EH (cell line): ENCODE data around the gene SCGB1D1.

Source experiments
- DNase-seq: peaks from one replicate; pipeline ENCODE4 v3.0.0-alpha.2; 2015; ENCODE audit warnings: low read depth

Gene SCGB1D1

DNA sequence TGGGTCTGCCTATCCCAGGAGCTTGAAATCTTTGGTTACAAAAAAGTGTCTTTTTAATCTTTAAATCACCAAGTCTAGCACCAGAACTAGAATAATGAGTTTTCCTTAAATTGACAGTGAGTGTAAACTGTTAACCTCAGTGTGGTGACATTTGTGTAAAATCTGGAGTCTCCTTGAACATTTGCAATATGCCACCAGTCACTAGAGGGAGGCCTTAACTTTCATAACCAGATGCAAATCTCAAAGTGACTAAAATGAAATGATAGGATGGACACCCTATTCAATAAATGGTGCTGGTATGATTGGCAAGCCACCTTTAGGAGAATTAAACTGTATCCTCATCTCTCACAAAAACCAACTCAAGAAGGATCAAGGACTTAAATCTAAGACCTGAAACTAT, 43.7 kb downstream of the SCGB1D1 start:
- no peak for DNase-seq

DNA sequence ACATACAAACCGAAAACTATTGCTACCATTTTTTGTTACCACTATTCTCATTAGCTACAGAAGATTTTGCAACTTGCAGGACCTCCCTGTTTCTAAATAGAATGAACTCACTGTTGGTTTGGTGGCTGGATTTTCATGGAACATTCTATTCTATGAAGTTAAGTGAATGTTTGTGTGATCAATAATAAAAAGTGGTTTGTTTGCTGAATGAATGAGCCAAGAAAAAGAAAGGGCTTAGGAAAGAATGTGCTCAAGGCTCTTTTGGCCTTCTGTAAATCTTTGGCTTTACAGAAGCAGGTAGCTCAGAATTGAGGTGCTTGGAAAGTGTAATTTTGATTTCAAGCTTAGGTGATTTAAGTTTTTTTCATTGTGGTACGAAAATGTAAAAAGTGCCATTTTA, 46.2 kb downstream of the SCGB1D1 start:
- no peak for DNase-seq

DNA sequence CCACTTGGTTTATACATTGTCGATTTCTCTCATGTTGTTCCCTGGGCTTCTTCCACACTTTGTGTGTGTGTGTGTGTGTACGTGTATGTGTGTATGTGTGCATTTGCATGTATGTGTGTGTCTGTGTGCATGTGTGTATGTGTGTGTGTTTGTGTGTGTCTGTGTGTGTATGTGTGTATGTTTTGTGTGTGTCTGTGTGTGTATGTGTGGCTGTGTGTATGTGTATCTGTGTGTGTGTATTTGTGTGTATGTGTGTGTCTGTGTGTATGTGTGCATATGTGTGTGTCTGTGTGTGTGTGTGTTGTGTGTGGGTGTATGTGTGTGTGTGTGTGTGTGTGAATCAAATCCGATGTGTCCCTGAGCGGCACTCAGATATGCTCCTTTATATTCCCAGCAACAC, 47.5 kb downstream of the SCGB1D1 start:
- no peak for DNase-seq

DNA sequence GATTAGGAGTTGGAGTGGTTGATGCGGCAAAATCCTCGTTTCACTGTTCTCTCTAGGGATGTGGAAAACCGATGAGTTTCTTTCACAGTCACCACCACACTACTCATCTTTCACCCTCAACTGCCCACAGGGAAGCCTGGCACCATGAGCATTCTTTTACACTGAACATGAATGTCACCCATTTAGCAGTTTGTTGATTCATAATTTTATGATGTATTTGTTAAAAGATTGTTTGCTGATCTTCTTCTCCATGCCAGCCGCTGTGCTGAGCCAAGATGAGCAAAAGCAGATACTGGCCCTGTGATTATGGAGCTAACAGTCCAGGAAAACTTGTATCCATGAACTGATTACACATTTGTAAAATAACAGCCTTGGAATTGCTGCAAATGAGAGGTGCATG, 48.1 kb downstream of the SCGB1D1 start:
- DNase-seq: no peak

DNA sequence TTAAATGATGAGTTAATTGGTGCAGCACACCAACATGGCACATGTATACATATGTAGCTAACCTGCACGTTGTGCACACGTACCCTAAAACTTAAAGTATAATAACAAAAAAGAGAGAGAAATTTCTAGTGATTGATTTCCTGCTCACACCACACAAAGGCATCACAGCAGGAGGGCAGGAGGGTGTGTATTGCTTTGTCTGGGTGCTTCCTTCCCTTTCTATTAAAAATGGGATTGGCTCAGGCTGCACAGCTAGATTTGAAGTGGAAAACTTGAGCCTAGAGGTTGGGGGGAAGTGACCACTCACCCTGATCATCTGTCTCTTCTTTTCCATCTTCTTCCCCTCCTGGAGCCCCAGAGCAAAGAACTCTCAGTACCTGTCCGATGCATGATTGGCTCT, 51.1 kb downstream of the SCGB1D1 start:
- no peak for DNase-seq

DNA sequence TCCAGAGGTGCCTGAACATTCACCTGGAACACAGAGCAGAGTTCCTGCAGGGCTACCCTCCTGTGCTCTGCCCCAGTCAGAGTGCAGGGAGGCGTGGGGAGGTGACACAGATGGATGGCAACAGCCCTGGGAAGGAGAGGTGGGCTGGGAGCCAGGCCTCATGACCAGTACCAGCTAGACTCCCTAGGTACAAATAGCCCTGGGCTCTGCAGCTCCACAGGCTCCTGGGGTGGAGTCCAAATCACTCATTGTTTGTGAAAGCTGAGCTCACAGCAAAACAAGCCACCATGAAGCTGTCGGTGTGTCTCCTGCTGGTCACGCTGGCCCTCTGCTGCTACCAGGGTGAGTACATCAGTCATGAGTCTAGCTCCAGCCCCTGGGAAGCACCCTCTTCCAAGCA, 52.0 kb downstream of the SCGB1D1 start, which contains the start of gene SCGB1D2:
TSS of gene SCGB1D2 (plus strand) at position 219 of the 400 bp plus-strand sequence. CDS start at position 288, 69 bp downstream.
- DNase-seq: no peak
